ENCODE data around the gene OPRL1. TPM values are rescaled to one million over a fixed set of nuclear protein-coding genes. Genes with fewer than 3 reads are reported as not detected.

Gene OPRL1
- total RNA-seq, 2 experiments from 2014 or later, result 0.61 to 0.63 TPM

GRCh38 chr20:64074184-64074789, 5.6 kb upstream of the OPRL1 start:
- no peak for TF ChIP-seq CTCF (IDR thresholded peaks at IDR 0.05)
- H3K27ac Mint-ChIP-seq, result no peak overlapping the region
- POLR2A ChIA-PET, result no interaction called here
- H3K36me3 Mint-ChIP-seq (ENCODE audit: low read depth), result peaks cover 5% of the 10 kb centered on the region
- H3K4me1 Mint-ChIP-seq (ENCODE audit: low read depth), result no peaks in the 10 kb centered on the region
- no peaks in the 10 kb centered on the region for H3K9me3 Mint-ChIP-seq
- DNase-seq (no peak), ATAC-seq (no peak)
- H3K27me3 Mint-ChIP-seq, result no peaks in the 10 kb centered on the region
- no peak overlapping the region for H3K4me3 Mint-ChIP-seq
- intact Hi-C loops (cut with micrococcal nuclease), result no loop called here
- CTCF ChIA-PET, result interaction anchor here (0.8 to 1.4 kb wide), 3 partner anchors 8 to 35 kb away, joined by 3 to 4 read pairs (median 3); no protein-coding TSS in a partner anchor

DNA sequence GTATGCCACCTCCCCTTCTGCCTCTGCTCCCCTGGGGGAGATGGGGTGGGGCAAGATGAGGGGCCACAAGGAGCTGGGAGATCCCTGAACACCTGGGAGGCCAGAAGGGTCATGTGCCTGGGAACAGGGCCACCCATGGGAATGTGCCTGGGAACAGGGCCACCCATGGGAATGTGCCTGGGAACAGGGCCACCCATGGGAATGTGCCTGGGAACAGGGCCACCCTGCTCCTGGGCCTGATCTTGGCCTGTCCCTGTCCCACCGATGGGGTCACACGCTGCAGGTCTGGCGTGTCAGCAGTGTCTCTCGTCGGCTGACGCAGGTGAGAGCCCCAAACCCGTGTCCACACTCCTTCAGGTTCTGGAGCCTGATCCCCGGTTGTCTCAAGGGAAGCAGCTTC, 4.9 kb upstream of the OPRL1 start:
- Mint-ChIP-seq H3K9me3 (no peaks in the 10 kb centered on the region), H3K27me3 (no peaks in the 10 kb centered on the region), H3K36me3 (ENCODE audit: low read depth) (peaks cover 5% of the 10 kb centered on the region), H3K4me3 (no peak overlapping the region), H3K4me1 (ENCODE audit: low read depth) (no peaks in the 10 kb centered on the region), H3K27ac (no peak overlapping the region)
- no peak for ATAC-seq
- ChIA-PET CTCF (interaction anchor here (1.4 kb wide), 1 partner anchor 8 kb away, joined by 4 read pairs; no protein-coding TSS in a partner anchor), POLR2A (interaction anchor here (1.0 kb wide), 1 partner anchor 36 kb away, joined by 3 read pairs; no protein-coding TSS in a partner anchor)
- intact Hi-C loops (cut with micrococcal nuclease), result no loop called here
- TF ChIP-seq CTCF (IDR thresholded peaks at IDR 0.05), result no peak
- DNase-seq, result no peak

GRCh38 chr20:64075556-64075955, 4.3 kb upstream of the OPRL1 start:
- H3K27ac Mint-ChIP-seq, result no peak overlapping the region
- ATAC-seq (no peak), DNase-seq (no peak)
- no peak overlapping the region for H3K4me3 Mint-ChIP-seq
- H3K9me3 Mint-ChIP-seq, result no peaks in the 10 kb centered on the region
- intact Hi-C loops (cut with micrococcal nuclease), result no loop called here
- peaks cover 4% of the 10 kb centered on the region for H3K4me1 Mint-ChIP-seq (ENCODE audit: low read depth)
- TF ChIP-seq CTCF (IDR thresholded peaks at IDR 0.05), result no peak
- POLR2A ChIA-PET, result interaction anchor here (0.7 to 1.3 kb wide), 3 partner anchors 9 to 37 kb away, joined by 3 to 7 read pairs (median 3); no protein-coding TSS in a partner anchor
- H3K36me3 Mint-ChIP-seq (ENCODE audit: low read depth), result peaks cover 5% of the 10 kb centered on the region
- no peaks in the 10 kb centered on the region for H3K27me3 Mint-ChIP-seq
- CTCF ChIA-PET, result interaction anchor here (1.4 kb wide), 1 partner anchor 9 kb away, joined by 4 read pairs; no protein-coding TSS in a partner anchor

- peaks cover 5% of the 10 kb centered on the region for H3K36me3 Mint-ChIP-seq (ENCODE audit: low read depth)
- POLR2A ChIA-PET, result interaction anchor here (0.7 to 1.3 kb wide), 3 partner anchors 9 to 12 kb away, joined by 3 to 7 read pairs (median 3); no protein-coding TSS in a partner anchor
Observed at GRCh38 chr20:64076061-64076997, 3.6 kb upstream of the OPRL1 start.

More at GRCh38 chr20:64076061-64076997, 3.6 kb upstream of the OPRL1 start:
- TF ChIP-seq CTCF (IDR thresholded peaks at IDR 0.05), result no peak
- H3K4me3 Mint-ChIP-seq, result peak overlapping the region; percentile 50
- CTCF ChIA-PET, result interaction anchor here (1.0 to 3.5 kb wide), 3 partner anchors 19 to 44 kb away, joined by 3 to 20 read pairs (median 4); no protein-coding TSS in a partner anchor
- peak overlapping the region; percentile 89 for H3K27ac Mint-ChIP-seq
- no peak for DNase-seq
- no peaks in the 10 kb centered on the region for H3K9me3 Mint-ChIP-seq
- H3K27me3 Mint-ChIP-seq, result no peaks in the 10 kb centered on the region
- peaks cover 4% of the 10 kb centered on the region for H3K4me1 Mint-ChIP-seq (ENCODE audit: low read depth)
- intact Hi-C loops (cut with micrococcal nuclease), result no loop called here
- ATAC-seq, result no peak
